Right lobe of liver (tissue), 6 donors: ENCODE measurements around the gene ZNRD2. TPM values are rescaled to one million over a fixed set of nuclear protein-coding genes. Genes with fewer than 3 reads are reported as not detected.

Experiments
- ATAC-seq, 4 donors: fragments of 200-7000 bp; cut with Tn5 transposase; one replicate each; pipeline ENCODE4 v1.9.1; 2020; ENCODE audit warnings: mild to moderate bottlenecking in 4 of 4, moderate library complexity in 4 of 4
- DNase-seq, 3 donors: peaks; one replicate each; pipeline ENCODE4 v3.0.0-alpha.2; 2020
- H3K27ac ChIP-seq, 3 donors: fragments of 200-600 bp; one replicate each; pipeline ENCODE4 v1.8.0; 2022
- H3K27me3 ChIP-seq, 2 donors: fragments of 200-600 bp; one replicate each; pipeline ENCODE4 v1.8.0; 2022
- H3K36me3 ChIP-seq, 4 donors: fragments of 200-600 bp; sonication (generic) in 1 of 4; one replicate each; pipeline versions ENCODE4 v1.5.1 to v1.8.0; 2017 to 2022; ENCODE audit warnings: control low read depth in 1 of 4
- H3K4me1 ChIP-seq, 4 donors: fragments of 200-600 bp; sonication (generic) in 1 of 4; one replicate each; pipeline versions ENCODE4 v1.5.1 to v1.8.0; 2017 to 2022; ENCODE audit warnings: control low read depth in 1 of 4
- H3K4me3 ChIP-seq, 3 donors: fragments of 200-600 bp; one replicate each; pipeline ENCODE4 v1.8.0; 2022
- H3K9me3 ChIP-seq, 4 donors: fragments of 200-600 bp; sonication (generic) in 1 of 4; one replicate each; pipeline versions ENCODE4 v1.5.1 to v1.8.0; 2017 to 2022; ENCODE audit warnings: control low read depth in 1 of 4
- POLR2A ChIP-seq: fragments of 450-650 bp; IDR thresholded peaks from one replicate; pipeline ENCODE4 v1.6.1; 2017; ENCODE audit warnings: antibody characterized with exemption, mild to moderate bottlenecking
- WGBS: methylation state at CpG from one replicate; pipeline ENCODE4 v1.1.6; 2018; ENCODE audit warnings: low coverage, low lambda C conversion rate; ENCODE audit not compliant: insufficient coverage; ENCODE audit errors: missing lambda C conversion rate; 5-methylcytosine and 5-hydroxymethylcytosine counted together
- intact Hi-C, 2 donors: fragments of 100-400 bp; cut with DNase I; formaldehyde crosslinking; loops; one replicate each; pipeline versions ENCODE4 v1.11.2 to v1.14.1; 2022
- total RNA-seq, 6 experiments: library from RNA; depleted of rRNA in 2 of 6; stranded (reverse); fragments of >200 nt in 2 of 6; fragmentation: NEBNext Ultra II Directional in 3 of 6; extraction: Animal tissue kit (Norgen Biotek cat#: 25700) in 3 of 6; gene quantifications; one replicate each; pipeline versions ENCODE4 v1.1.0 to v1.2.4, GENCODE V29; 2016 to 2023
- TF ChIP-seq, protein P1 (sequence below), 4 donors: fragments of 200-600 bp in 3 of 4; fragments of 450-650 bp in 1 of 4; IDR thresholded peaks; one replicate each; pipeline versions ENCODE4 v1.5.1 to v1.8.0; 2016 to 2022; ENCODE audit warnings: antibody characterized with exemption in 4 of 4, mild to moderate bottlenecking in 2 of 4
- donor health status: DM: no; HTN: yes; CAD: no.
- donor health status: DM: no; HTN: no; CAD: no.
- donor health status: DM: no; HTN: no; CAD: no.
- donor health status: DM: no; HTN: yes; CAD: no.
- donor health status: DM: no; HTN: yes; CAD: no.

ZNRD2 gene
- total RNA-seq, 6 experiments from 2014 or later: 11.6 to 43.2 (median 16.5) TPM

DNA sequence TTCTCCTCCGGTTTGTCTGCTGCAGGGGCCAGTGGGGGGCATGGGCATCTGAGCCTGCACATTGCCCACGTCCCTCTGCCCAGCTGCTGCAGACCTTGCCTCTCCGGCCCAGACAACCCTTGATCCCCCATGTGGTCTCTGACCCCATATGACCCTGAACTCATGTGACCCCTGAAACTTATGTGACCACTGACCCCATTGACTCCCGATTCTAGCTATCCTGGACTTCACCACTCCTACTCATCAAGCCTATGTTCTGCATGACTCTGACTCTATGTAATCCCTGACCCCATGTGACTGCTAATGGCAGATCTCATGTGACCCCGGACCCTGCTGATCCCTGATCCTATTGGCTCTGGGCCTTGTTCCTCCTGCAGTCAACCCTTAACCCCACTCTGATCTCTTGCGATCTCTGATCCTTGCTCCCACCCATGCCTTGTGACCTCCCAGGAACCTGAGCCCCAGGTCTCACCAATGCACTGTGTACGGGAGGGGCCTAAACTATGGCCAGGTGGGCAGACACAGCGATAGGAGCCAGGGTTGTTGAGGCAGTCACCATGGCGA lies 17.8 kb upstream of the ZNRD2 start:
- H3K27me3 ChIP-seq: no peaks in the 10 kb centered on the region

DNA sequence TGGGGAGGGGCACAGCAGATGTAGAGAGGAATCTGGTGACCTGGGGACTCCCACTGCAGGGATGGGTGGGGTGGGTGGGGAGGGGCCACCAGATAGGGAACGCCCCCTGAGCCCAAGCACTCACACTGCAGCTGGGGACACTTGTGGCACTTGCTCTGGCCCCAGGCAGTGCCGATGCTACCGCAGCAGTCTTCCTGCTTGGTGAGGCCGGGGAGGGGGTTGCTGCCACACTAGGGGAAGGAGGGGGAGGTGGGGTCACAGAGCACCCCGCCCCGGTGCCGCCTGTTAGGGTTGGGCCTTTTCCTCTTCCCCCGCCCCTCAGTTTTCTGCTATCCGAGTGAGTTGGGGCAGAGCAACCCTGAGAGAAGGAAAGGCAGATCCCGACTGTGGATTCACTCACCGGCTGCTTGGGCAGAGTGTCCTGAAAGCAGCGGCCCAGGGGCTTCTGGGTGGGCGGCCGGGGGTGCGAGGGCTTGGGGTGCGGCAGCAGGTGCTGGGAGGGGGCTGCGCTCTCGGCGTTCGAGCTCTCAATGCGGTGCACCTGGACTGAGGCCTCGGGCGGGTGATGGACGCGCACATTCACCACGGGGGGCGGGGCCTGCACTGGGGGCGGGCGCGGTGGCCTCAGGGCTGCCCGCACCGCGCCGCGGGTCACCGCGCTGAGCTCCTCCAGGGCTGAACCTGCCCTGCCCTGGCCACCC lies 16.8 kb upstream of the ZNRD2 start:
- no peaks in the 10 kb centered on the region for H3K27me3 ChIP-seq
- no peaks in the 10 kb centered on the region for H3K9me3 ChIP-seq
- no peak overlapping the region for H3K27ac ChIP-seq
- H3K4me3 ChIP-seq: no peak overlapping the region
- intact Hi-C loops: no loop called here
- no peak for TF ChIP-seq POLR2A
- TF ChIP-seq, protein P1, sequence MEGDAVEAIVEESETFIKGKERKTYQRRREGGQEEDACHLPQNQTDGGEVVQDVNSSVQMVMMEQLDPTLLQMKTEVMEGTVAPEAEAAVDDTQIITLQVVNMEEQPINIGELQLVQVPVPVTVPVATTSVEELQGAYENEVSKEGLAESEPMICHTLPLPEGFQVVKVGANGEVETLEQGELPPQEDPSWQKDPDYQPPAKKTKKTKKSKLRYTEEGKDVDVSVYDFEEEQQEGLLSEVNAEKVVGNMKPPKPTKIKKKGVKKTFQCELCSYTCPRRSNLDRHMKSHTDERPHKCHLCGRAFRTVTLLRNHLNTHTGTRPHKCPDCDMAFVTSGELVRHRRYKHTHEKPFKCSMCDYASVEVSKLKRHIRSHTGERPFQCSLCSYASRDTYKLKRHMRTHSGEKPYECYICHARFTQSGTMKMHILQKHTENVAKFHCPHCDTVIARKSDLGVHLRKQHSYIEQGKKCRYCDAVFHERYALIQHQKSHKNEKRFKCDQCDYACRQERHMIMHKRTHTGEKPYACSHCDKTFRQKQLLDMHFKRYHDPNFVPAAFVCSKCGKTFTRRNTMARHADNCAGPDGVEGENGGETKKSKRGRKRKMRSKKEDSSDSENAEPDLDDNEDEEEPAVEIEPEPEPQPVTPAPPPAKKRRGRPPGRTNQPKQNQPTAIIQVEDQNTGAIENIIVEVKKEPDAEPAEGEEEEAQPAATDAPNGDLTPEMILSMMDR (IDR thresholded peaks at IDR 0.05): no peak
- DNase-seq: no peak
- H3K4me1 ChIP-seq: peaks cover 0 to 26% (median 4%) of the 10 kb centered on the region in 4 donors
- H3K36me3 ChIP-seq: no peaks in the 10 kb centered on the region
- ATAC-seq: no peak
- WGBS: no CpG with 5 or more reads among the region's 37 CpGs

More for the DNA sequence above, 17.8 kb upstream of the ZNRD2 start:
- Histone ChIP-seq H3K4me3 (no peak overlapping the region), H3K36me3 (no peaks in the 10 kb centered on the region), H3K9me3 (no peaks in the 10 kb centered on the region), H3K4me1 (peaks cover 0 to 25% (median 4%) of the 10 kb centered on the region in 4 donors), H3K27ac (peak overlapping the region in 1 of 3 donors; percentile 91)
- DNase-seq (no peak), ATAC-seq (no peak)
- intact Hi-C loops: no loop called here
- 80% methylated on average over 3 of the region's 9 CpGs for WGBS
- TF ChIP-seq, protein P1 (IDR thresholded peaks at IDR 0.05): no peak
- TF ChIP-seq POLR2A: no peak

GRCh38 chr11:65554057-65554818 lies 16.0 kb upstream of the ZNRD2 start:
- TF ChIP-seq POLR2A: no peak
- TF ChIP-seq, protein P1 (IDR thresholded peaks at IDR 0.05): no peak
- H3K9me3 ChIP-seq: no peaks in the 10 kb centered on the region
- no peak overlapping the region for H3K4me3 ChIP-seq
- DNase-seq (no peak), ATAC-seq (no peak)
- 86% methylated on average over 2 of the region's 27 CpGs for WGBS
- no peaks in the 10 kb centered on the region for H3K27me3 ChIP-seq
- intact Hi-C loops: no loop called here
- H3K4me1 ChIP-seq: peaks cover 0 to 33% (median 7%) of the 10 kb centered on the region in 4 donors
- no peak overlapping the region for H3K27ac ChIP-seq
- H3K36me3 ChIP-seq: no peaks in the 10 kb centered on the region

- H3K4me3 ChIP-seq: no peak overlapping the region
- intact Hi-C loops: no loop called here
- ATAC-seq (no peak), DNase-seq (no peak)
- TF ChIP-seq POLR2A: no peak
- TF ChIP-seq, protein P1 (IDR thresholded peaks at IDR 0.05): no peak
- no peaks in the 10 kb centered on the region for H3K9me3 ChIP-seq
- no peaks in the 10 kb centered on the region for H3K27me3 ChIP-seq
- 80% methylated on average over 3 of the region's 4 CpGs for WGBS
- H3K4me1 ChIP-seq: peaks cover 0 to 33% (median 7%) of the 10 kb centered on the region in 4 donors
- H3K27ac ChIP-seq: no peak overlapping the region
- H3K36me3 ChIP-seq: no peaks in the 10 kb centered on the region
Observed at GRCh38 chr11:65554842-65555430, 15.3 kb upstream of the ZNRD2 start.
